ENCODE measurements around the gene CLPTM1L.

CLPTM1L gene

GRCh38 chr5:1338196-1338490, 6.8 kb downstream of the CLPTM1L start:
- ChIA-PET POLR2A (no interaction called here), CTCF (interaction anchor here (1.0 kb wide), 1 partner anchor 12 kb away, joined by 5 read pairs; no protein-coding TSS in a partner anchor)
- TF ChIP-seq ZNF558 (tag by site-specific recombination; IDR thresholded peaks at IDR 0.05) (no peak), MYNN (tag by site-specific recombination; IDR thresholded peaks at IDR 0.05; ENCODE audit: borderline replicate concordance) (no peak), SP3 (tag by site-specific recombination; IDR thresholded peaks at IDR 0.05) (no peak), ZNF610 (tag by site-specific recombination; IDR thresholded peaks at IDR 0.05; ENCODE audit: borderline replicate concordance) (no peak), SCRT1 (tag by site-specific recombination; IDR thresholded peaks at IDR 0.05; ENCODE audit: borderline replicate concordance) (no peak), OSR2 (tag by site-specific recombination; IDR thresholded peaks at IDR 0.05) (no peak), ZBTB48 (tag by site-specific recombination; IDR thresholded peaks at IDR 0.05) (no peak), ZNF404 (tag by site-specific recombination; IDR thresholded peaks at IDR 0.05) (no peak), ZBTB6 (tag by site-specific recombination; IDR thresholded peaks at IDR 0.05) (no peak)
- no peaks in the 10 kb centered on the region for H3K9me3 ChIP-seq (ENCODE audit: control insufficient read depth, insufficient read depth, low read depth, low read length)
- H3K4me3 ChIP-seq (ENCODE audit: low read depth, low read length), result no peak overlapping the region
- H3K36me3 ChIP-seq (ENCODE audit: control insufficient read depth in 2 of 2, insufficient read depth in 1 of 2, low read length in 2 of 2), result peaks cover 33 to 96% of the 10 kb centered on the region in 2 experiments
- no peak overlapping the region for H3K27ac ChIP-seq (ENCODE audit: extremely low read depth, low read depth, low read length)
- no peaks in the 10 kb centered on the region for H3K4me1 ChIP-seq (ENCODE audit: control insufficient read depth, insufficient read depth, low read length)

GRCh38 chr5:1337489-1338195, 7.3 kb downstream of the CLPTM1L start:
- ChIA-PET CTCF (interaction anchor here (0.6 to 1.0 kb wide), 2 partner anchors 12 to 348 kb away, joined by 3 to 5 read pairs; no protein-coding TSS in a partner anchor), POLR2A (interaction anchor here (1.2 kb wide), 1 partner anchor 10 kb away, joined by 3 read pairs; no protein-coding TSS in a partner anchor)
- Histone ChIP-seq H3K27ac (ENCODE audit: extremely low read depth, low read depth, low read length) (no peak overlapping the region), H3K4me1 (ENCODE audit: control insufficient read depth, insufficient read depth, low read length) (no peaks in the 10 kb centered on the region), H3K9me3 (ENCODE audit: control insufficient read depth, insufficient read depth, low read depth, low read length) (no peaks in the 10 kb centered on the region), H3K36me3 (ENCODE audit: control insufficient read depth in 2 of 2, insufficient read depth in 1 of 2, low read length in 2 of 2) (peaks cover 28 to 96% of the 10 kb centered on the region in 2 experiments), H3K4me3 (ENCODE audit: low read depth, low read length) (no peak overlapping the region)
- no peak for TF ChIP-seq ZNF449 (tag by site-specific recombination; IDR thresholded peaks at IDR 0.05)
- TF ChIP-seq ATF2 (tag by site-specific recombination; IDR thresholded peaks at IDR 0.05; ENCODE audit: low read depth), result no peak
- no peak for TF ChIP-seq ZNF398 (tag by site-specific recombination; IDR thresholded peaks at IDR 0.05)
- TF ChIP-seq PRDM10 (tag by site-specific recombination; IDR thresholded peaks at IDR 0.05), result no peak

All from HEK293 (cell line).